NCI-H2227 (cell line): ENCODE data around the gene WNT3.
A peak's percentile ranks its signal among the peaks of the same experiment; 100 is the strongest.

Experiments
- DNase-seq: peaks from one replicate; lab custom pipeline; 2025; ENCODE audit not compliant: unreplicated experiment; lab: John Stamatoyannopoulos, UW

Gene WNT3

DNA sequence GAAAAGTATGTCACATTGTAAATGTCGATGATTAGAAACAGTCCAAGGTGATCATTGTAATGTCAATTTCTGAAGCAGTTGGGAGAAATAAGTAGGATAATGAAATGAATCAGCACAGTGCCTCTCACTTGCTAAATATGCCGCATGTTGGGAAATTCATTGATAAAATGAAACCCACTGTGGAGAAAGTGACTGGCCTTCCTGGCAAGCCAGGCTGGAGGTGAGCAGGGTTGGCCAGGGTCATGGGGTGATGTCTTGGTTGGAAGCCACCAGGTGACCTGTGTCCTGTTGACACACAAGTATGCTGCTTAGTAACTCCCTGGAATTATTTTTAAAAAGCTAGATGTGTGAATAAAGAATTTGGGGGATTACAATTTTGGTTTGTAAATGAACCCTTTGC is 18.0 kb upstream of the WNT3 start:
- no peak for DNase-seq

DNA sequence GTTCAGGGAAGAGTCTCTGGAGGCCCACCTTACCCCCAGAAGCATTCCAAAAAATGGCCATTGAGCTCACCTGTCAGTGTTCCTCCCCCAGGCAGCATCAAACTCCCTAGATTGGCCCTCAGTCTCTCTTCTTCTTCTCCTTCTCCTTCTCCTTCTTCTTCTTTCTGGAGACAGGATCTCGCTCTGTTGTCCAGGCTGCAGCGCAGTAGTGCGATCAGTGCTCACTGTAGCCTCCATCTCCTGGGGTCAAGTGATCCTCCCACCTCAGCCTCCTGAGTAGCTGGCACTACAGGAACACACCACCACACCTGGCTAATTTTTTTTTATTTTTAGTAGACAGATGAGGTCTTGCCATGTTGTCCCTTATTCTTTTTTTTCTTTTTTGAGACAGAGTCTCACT is 16.4 kb upstream of the WNT3 start:
- no peak for DNase-seq

DNA sequence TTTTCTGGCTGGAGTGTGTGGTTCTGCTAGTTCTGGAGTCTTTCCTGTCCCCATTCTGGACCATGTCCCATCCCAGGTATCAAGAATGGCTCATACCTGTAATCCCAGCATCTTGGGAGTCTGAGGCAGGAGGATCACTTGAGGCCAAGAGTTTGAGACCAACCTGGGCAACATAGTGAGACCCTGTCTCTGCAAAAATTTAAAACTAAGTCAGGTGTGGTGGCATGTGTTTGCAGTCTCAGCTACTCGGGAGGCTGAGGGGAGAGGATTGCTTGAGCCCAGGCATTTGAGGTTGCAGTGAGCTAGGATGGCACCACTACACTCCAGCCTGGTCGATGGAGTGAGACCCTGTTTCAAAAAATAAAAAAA is 15.3 kb upstream of the WNT3 start:
- no peak for DNase-seq

DNA sequence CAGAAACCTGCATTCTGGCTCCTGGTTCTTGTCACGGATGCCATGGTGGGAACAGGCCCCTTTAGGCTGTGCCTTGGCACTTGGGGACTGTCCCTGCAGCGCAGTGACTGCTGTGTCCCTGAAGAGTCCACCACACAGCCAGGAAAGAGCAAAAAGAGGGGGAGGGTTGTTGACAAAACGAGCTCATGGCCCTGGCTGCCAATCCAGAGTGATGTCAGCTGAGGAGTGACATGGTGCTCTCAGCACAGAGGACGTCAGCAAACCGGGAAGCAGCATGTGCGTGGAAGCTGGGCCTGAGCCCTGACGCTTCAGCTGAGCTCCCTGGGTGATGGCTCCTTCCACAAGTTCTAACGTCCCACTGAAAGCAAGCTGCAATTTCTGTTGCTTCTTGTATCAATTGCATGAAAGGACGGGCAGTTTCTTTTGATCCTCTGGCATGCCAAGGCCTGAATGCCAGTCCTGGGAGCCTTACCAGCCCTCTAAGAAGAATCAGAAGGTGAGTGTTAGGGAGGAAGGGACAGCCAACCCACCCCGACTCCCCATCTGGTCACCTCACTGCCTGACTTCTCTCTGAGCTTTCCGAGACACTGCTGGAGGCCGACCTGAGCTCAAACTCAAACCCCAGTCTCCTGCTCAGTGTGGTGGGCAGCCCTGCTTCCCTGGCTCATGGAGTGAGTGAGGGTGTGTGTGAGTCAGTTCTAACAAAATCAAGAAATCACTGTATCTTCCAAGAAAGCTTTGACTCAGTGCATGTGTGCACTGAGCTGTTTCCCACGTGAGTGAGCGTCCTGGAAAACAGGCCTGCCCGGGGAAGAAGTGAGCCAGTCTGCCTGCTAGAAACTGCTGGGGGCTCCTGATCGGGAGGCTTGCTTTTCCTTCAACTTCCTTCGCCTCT is 14.7 kb upstream of the WNT3 start:
- DNase-seq: peak; percentile 64

DNA sequence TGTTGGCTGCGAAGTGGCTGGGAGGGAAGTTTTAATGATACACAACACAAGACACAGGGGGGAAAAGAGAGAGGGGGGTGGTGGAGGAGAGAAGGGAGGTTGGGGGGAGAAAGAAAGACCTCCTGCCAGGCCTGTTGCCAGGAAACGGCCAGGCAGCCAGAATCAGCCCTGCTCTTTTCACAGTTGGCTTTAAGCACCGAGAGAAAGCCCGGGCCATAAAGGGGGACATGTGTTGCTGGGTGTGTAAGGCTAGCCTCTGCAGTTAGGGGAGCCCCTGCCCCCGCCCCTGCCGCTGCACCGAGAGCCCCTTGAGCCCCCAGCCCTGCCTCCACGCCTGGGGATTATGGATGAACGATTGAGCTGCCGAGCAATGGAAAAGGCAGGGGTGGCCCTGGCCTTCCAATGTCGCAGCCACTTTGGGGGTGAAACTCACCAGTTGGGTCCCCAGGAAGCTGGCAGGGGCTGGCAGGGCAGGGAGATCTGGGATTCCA is 13.9 kb upstream of the WNT3 start:
- peak; percentile 68 for DNase-seq

DNA sequence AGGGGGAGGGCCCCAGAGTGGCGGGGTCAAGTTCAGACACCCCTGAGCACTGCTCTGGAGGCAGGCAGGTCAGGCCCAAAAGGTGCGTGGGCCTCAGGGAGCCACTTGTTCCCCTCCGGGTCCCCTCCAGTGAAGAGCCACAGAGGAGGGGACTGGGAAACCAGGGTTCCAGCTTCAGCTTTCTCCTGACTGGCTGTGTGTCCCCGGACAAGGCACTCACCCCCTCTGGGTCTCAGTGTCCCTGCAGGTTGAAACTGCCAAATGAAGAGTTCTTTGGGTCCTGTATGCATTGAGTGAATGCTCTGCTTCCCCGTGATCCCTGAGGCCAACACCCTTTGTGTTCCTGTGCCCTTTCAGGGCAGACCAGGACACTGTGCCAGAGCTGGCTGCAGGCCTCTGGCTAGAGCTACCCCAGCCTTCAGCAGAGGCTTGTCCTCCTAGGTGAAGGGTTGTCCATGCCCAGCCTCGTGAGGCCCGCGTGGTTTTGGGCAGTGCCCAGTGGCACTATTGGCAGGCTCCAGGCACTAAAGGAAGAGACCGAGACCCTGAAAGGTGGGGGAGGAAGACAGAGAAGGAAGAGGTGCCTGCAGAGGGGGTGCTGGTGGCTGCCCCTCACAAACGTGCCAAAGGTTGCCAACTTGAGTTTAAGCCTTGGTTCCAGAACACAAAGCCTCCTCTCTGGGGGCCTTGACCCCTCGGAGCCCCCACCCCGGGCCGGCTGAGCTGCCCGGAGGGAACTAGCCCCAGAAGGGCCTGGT is 13.3 kb upstream of the WNT3 start:
- DNase-seq: no peak

DNA sequence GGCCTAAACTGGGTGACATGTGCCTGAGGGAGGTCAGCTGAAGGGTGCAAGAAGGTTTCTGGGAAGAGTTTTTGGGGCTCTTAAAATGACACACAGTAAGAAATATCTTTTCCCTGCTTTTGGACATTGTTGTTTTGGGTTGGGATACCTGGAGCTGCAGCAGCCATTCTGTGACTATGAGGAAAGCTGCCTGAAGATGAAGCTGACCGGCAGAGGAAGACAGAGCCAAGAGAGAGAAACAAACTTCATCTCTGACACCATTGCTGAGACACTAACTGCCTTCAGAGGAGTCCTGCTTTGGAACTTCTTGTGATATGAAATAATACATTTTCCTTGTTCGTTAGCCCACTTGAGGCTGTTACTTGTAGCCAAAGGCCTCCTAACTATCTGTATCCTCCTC is 8.8 kb upstream of the WNT3 start:
- DNase-seq: no peak

DNA sequence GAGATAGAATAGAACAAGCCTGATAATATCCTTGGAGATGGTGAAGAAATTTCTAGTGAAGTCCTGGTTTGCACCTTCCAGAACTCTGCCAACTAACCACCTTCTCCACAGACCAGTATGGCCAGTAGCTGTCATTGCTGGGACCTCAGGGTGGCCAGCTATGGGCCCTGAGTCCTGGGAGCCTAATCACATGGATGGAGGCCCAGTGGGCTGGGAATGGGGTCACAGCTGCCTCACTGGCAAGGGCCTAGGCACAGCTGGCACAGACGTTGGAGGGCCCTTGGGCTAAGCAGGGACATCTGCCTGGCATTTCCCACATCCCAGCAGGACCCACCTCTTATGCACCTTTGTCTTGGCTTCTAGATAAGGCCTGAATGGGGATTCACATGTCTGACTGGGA is 7.6 kb upstream of the WNT3 start:
- no peak for DNase-seq

DNA sequence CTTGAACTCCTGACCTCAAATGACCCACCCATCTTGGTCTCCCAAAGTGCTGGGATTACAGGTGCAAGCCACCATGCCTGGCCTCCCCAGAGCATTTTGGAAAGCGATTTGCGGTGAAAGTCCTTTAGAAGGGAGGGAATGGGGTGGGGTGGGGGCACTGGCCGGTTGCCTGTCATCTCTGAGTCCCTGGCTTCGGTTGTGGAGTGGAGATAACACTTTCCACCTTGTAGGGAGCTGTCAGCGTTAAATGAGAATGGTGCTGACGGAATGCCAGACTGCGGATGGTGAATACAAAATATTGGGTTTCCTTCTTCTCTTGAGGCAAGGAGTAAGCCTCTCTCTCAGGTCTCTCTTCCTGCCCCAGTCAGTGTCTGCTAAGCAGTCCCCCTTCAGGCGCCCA is 5.2 kb upstream of the WNT3 start:
- DNase-seq: no peak

DNA sequence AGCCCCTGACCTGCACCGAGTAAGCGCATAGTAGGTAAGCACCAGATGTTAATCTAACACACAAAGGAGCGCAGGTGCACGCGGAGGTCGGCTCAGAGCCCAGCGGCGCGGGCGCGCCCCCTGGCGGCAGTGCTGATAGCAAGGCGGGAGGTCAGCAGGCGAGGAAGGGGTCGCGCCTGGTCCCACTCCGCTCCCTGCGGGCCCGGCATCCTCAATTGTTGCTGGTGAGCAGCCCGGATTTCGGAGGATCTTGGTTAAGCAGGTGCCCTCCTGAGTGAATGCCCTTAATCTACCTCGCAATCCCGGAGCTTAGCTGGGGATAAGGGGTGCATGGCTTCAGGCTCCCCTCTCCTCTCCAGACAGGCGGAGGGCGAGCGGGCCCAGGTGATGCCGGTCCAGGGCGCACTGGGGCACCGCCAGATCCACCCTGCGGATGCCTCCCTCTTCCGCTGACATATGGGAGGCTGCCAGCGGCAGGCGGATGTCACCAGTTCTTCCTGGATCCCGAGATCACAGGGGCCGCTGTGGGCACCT is 4.0 kb upstream of the WNT3 start:
- DNase-seq: no peak

DNA sequence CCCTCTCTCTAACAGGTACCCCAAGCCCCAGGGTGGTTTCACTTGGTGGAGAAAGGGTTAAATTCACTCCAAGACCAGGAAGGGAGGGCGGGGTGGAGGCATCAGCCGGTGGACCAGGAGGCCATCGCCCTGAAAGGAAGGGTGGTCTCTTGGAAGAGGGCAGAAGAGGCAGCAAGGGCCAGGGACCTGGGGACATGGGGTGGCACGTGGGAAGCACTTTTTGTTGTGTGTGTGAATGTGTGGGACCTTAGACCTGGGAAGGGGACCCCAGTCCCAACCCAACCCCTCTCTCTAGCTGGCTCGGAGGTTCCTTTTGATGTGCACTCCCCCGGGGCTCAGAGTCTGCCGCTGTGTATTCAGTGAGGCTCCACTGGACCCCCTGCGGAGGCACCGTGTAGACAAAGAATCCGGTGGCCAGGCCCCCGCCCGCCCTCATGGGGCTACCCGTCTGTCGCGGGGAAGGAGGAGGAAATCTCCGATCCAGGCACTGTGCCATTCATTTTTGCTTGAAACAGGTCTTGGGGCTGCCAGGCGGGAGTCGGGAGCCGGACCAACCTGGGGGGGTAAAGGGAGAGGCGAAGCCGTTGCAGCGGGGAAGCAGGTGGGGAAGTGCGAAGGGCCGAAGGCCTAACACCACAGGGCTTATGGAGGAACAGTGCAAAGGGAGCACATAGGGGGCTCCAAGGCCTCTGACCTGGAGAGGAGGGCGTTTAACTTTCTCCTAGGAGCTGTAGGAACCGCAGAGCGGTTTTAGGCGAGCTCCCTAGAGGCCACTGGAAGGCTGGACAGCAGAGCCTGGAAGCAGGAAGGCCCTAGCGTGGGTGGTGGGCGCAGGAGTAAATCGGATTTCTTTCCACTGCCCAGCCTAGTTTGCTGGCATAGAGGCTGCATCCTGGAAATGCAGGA is 3.2 kb upstream of the WNT3 start:
- DNase-seq: no peak

DNA sequence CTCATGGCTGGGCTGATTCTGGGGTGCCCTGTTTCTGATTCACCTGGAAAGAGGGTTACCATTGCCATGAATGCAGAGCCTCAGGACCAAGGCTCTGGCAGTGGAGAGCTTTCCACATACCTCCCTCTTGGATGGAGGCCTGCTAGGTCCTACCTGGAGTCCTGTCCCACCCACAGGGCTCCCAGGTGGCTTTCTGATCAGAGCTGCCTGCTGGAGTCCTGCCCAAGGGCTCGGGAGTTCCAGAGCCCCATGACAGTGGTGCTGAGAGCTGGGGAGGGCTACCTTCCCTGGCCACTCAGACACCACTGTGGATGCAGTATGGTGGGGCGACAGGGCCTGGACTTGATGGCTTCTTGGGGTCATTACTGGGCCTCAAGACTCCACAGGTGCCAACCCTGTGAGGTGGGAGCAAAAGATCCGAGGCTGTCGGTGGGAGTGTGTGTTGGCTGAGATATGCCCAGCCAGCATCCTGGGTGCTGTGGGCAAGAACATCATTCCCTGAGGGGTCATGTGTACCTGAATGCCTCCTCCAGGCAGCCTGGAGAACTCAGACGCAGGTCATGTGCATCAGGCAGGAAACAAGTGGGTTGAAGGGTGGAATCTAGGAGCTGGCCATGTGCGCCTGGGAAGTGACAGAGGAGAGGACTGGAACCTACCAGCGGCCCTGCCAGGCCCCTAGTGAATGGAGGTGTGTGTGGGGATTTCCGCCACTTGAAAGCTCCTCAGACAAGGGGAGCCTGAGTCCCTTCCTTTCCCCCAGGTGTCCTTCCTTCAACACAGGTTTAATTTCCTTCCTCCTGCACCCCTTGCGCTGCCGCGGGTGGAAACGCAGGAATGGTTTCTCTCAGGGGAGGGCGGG is 2.3 kb upstream of the WNT3 start:
- no peak for DNase-seq

DNA sequence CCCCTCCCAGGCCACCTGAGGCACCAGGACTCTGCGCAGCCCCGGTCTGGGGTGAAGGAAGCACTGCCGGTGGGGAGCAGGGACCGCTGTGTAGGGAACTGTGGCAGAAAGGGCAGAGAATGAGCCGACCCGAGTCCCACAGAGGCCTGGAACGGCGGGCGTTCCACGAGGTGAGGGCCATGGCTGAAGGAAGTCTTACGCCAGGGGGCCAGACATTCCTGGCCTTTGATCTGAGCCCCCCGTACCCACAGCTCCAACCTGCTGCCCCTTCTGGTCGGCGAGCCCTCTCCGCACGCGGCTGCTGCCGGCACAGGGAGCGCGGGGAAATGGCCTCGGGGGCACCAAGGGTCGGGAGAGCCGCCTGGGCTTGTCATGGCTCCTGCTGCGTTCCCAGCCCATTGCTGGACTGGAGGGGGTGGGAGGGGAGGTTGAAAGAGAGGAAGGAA is 1.4 kb upstream of the WNT3 start:
- DNase-seq: no peak

DNA sequence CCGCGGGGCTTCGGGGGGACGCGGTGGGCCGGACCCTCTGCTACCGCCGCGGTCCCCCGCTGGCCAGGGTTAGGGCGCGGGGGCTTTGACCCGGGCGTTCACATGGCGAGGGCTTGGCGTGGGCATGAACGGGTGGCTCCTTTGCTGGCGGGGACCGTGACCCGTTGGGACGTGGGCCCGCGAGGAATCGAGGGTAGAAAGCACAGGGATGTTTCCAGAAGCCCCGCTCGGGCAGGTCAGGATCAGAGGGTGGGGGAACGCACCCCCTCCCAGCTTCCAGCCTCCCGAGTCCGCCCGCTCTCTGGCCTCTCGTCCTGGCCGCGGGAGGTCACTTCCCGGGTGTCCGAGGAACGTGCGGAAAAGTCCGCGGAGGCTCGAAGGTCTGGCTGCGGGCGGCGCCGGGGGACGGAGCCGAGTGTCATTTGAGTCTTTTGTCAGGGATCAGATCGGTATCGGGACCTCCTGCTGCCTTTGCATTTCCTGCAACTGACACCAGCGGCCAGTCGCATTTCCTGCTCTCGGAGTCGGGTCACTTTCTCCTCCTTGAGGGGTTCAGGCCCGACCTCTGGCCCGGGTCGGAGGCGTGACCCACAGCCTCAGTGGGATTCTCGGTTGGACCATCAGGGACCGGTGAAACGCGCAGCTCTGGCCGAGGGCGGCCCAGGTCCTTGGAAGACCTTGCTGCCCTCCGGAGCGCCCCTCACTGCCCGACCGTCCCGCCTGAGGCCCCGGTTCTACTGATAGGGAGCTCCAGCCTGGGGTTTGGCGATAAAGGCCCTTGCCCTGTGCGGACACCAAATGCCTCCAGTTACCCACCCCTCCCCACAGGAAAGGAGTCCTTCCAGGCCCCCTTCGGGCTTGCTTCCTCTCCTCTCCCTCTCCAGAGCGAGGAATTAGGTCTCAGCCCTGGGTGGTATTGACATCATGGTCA is 702 bp upstream of the WNT3 start:
- DNase-seq: no peak

DNA sequence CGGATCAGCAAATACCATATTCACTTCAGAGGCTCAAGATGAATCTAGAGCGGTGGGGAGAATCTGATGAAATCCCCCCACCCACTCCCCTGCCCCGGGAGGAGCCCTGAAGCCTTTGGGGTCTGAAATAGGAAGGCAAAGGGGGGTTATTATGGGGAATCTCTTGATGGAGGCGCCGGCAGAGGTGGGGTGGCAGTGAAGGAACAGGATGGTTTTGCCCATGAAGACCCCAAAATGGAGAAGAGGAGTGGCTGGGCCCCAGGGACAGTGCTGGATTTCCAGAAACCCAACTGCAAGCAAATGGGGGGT is 637 bp downstream of the WNT3 start:
- no peak for DNase-seq

DNA sequence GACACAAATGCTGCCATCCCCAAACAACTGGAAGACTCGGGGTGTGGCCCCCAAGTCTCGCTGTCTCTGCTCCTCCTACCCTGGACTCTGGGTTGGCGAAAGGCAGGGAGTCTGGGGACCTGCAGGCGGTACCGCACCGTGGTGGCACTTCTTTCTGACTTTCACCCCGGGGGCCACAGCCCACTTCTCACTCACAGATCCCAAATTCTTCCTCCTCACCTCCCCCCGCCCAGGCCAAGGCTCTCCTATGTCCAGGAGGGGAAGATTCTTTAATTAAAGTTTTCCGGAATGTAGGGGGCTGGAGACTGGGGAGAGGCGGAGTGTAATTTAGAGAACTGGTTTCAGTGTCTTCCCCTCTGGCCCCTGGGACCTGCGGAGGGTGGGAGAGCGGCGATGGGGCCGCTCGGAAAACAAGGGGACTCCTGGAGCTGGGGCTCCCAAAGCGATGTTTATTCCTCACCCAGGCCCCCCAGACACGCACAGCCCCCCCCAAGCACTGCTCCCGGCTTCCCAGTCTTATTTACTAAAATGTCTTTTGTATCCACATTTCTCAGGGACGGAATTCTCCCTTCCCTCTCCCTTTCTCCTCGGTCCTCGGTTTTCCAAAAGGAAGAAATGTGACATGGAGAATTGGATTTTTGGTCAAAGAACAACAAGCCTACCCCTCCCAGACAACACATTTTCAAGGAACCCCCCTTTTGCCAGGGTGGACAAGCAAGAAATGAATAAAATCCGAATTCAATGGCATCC is 1.2 kb downstream of the WNT3 start:
- no peak for DNase-seq

DNA sequence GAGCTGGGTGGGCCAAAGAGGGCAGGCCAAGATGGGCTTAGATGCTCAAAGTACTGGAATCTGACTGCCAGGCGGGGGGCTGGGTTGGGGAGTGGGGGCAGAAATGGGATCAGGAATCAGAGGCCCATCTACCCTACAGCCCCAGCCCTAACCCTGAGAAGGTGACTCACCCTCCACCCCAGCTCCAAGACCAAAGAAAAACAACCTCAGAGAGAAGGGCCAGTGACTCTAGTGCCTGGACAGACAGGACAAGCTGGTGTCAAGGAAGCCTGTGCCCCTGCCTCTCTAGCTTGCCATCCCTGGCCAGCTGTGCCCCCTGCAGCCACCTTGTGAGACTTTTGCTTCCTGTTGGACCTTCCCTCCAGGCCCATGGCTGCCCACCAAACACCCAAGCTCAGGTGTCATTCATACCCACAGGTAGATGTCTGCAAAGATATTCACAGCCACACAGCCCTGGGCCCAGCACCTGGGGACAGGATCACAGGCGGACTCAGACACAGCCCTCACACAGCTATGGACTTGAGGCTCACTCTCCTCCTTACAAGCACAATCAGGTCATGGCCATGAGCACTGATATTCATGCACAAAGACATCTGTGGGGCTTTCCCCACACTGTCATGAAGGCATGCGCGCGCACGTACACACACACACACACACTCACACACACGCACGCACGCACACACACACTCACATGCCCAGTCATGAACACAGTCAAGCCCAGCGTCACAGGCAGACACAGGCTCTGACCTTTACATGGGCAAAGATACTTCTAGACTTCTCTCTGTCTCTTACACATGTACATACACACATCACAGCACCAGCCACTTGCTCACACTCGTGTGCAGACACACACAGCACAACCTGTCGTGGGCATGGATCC is 2.8 kb downstream of the WNT3 start:
- DNase-seq: no peak
